Measurements from ENCODE around the gene GNB1.

Gene GNB1

DNA sequence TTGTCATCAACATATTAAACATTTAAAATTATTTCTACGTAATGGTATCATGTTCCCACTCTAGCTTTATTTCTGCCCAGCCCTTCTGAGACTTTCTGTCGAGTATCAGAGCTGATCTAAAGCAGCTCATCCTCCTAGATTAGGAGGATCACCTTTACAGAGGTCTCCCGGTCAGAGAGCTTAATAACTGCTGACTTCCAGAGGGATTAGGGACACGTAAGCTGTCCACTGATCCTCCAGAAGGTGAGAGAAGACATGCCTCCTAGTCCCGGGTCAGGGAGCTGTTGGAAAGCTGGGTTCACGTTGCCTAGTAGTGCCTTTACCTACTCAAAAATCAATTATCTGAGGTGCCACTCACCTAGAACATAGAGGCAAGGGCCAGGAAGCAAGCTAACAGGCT is 81.4 kb downstream of the GNB1 start:
- in situ Hi-C loops (cut with HindIII; ENCODE audit: low pct_ligation_motif_present, low sequenced_read_pairs): no loop called here
- peaks cover 74% of the 10 kb centered on the region for H3K36me3 ChIP-seq (replicated peaks)

DNA sequence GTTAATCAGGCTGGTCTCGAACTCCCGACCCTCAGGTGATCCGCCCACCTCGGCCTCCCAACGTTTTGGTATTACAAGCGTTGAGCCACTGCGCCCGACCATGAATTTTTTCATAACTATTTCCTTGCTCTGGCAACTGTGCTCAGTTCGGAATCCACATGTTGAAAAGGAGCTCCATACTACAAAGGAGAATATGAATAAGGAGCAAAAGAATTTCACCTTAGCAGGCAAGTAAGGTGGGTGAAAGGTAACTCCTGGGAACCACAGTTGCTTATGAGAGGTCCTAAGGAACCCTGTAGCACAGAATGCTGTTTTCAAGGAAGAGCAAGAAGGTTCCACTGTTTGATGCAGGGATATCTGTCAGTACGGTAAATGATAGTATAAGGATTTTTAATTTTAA is 82.7 kb downstream of the GNB1 start:
- H3K27me3 ChIP-seq (replicated peaks): no peaks in the 10 kb centered on the region
- TF ChIP-seq, protein P1, sequence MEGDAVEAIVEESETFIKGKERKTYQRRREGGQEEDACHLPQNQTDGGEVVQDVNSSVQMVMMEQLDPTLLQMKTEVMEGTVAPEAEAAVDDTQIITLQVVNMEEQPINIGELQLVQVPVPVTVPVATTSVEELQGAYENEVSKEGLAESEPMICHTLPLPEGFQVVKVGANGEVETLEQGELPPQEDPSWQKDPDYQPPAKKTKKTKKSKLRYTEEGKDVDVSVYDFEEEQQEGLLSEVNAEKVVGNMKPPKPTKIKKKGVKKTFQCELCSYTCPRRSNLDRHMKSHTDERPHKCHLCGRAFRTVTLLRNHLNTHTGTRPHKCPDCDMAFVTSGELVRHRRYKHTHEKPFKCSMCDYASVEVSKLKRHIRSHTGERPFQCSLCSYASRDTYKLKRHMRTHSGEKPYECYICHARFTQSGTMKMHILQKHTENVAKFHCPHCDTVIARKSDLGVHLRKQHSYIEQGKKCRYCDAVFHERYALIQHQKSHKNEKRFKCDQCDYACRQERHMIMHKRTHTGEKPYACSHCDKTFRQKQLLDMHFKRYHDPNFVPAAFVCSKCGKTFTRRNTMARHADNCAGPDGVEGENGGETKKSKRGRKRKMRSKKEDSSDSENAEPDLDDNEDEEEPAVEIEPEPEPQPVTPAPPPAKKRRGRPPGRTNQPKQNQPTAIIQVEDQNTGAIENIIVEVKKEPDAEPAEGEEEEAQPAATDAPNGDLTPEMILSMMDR (IDR thresholded peaks at IDR 0.05; ENCODE audit: low read depth, low read length, missing control alignments): no peak
- no peak overlapping the region for H3K4me3 ChIP-seq (ENCODE audit: low read depth, low read length)
- in situ Hi-C loops (cut with HindIII; ENCODE audit: low pct_ligation_motif_present, low sequenced_read_pairs): no loop called here
- H3K27ac ChIP-seq: no peak overlapping the region
- no peak for DNase-seq
- H3K36me3 ChIP-seq (replicated peaks): peaks cover 73% of the 10 kb centered on the region

More for the DNA sequence above, 81.4 kb downstream of the GNB1 start:
- Histone ChIP-seq H3K27ac (no peak overlapping the region), H3K27me3 (replicated peaks) (no peaks in the 10 kb centered on the region), H3K4me3 (ENCODE audit: low read depth, low read length) (no peak overlapping the region)
- TF ChIP-seq, protein P1 (IDR thresholded peaks at IDR 0.05; ENCODE audit: low read depth, low read length, missing control alignments): no peak
- DNase-seq: no peak

DNA sequence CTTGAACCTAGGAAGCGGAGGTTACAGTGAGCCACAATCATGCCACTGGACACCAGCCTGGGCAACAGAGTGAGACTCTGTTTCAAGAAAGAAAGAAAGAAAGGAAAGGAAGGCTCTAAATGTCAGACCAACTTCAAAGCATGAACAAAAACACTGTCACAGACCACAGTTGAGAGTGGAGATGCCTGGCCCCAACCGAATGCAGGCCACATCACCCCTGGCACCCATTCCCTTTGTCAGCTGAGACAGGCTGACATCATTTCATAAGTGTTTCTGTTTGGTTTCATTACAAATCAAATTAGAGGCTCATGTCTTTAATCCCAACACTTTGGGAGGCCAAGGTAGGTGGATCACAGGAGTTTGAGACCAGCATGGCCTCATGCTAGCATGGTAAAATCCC is 84.0 kb downstream of the GNB1 start:
- no peak overlapping the region for H3K4me3 ChIP-seq (ENCODE audit: low read depth, low read length)
- peak overlapping the region; percentile 43 for H3K27ac ChIP-seq
- no peaks in the 10 kb centered on the region for H3K27me3 ChIP-seq (replicated peaks)
- in situ Hi-C loops (cut with HindIII; ENCODE audit: low pct_ligation_motif_present, low sequenced_read_pairs): no loop called here
- H3K36me3 ChIP-seq (replicated peaks): peaks cover 74% of the 10 kb centered on the region
- DNase-seq: no peak
- TF ChIP-seq, protein P1 (IDR thresholded peaks at IDR 0.05; ENCODE audit: low read depth, low read length, missing control alignments): no peak

DNA sequence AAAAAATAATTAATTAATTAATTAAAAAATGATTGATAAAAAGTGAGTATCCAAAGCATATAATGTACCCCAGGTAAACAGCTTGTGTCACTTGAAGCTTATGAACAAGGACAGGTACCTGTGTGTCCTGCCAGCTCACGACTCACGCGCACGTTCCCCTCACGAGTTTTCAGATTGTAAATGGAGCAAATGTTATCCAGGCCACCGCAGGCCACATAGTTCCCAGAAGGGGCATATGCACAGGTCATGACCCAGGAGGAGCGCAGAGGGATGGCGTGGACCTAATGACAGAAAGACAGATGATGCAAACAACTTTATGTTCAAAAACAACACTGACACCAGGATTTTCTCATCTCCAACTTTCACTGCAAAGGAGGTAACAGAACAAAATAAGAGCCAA is 86.6 kb downstream of the GNB1 start:
- H3K27me3 ChIP-seq (replicated peaks): no peaks in the 10 kb centered on the region
- no peak overlapping the region for H3K27ac ChIP-seq
- in situ Hi-C loops (cut with HindIII; ENCODE audit: low pct_ligation_motif_present, low sequenced_read_pairs): no loop called here
- DNase-seq: no peak
- TF ChIP-seq, protein P1 (IDR thresholded peaks at IDR 0.05; ENCODE audit: low read depth, low read length, missing control alignments): no peak
- H3K36me3 ChIP-seq (replicated peaks): peaks cover 62% of the 10 kb centered on the region
- H3K4me3 ChIP-seq (ENCODE audit: low read depth, low read length): no peak overlapping the region

DNA sequence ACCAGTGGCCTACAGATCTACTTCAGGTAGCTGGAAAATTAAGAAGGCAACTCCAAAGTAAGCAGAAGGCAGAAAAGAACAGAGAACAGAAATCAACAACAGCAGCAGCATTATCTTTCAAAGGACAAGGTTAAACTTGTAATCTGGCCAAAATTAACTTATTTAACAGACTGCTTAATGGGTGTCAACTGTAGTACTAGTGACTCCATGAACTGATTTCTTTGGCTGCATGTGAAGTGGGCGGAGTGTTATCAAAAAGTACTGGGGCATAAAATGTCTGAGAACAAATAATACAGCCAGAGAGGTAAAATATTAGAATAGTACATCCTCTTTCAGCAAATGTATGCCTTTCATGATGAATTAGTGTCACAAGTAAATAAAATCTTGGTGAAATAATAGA is 88.0 kb downstream of the GNB1 start:
- H3K36me3 ChIP-seq (replicated peaks): peaks cover 62% of the 10 kb centered on the region
- TF ChIP-seq, protein P1 (IDR thresholded peaks at IDR 0.05; ENCODE audit: low read depth, low read length, missing control alignments): no peak
- in situ Hi-C loops (cut with HindIII; ENCODE audit: low pct_ligation_motif_present, low sequenced_read_pairs): no loop called here

DNA sequence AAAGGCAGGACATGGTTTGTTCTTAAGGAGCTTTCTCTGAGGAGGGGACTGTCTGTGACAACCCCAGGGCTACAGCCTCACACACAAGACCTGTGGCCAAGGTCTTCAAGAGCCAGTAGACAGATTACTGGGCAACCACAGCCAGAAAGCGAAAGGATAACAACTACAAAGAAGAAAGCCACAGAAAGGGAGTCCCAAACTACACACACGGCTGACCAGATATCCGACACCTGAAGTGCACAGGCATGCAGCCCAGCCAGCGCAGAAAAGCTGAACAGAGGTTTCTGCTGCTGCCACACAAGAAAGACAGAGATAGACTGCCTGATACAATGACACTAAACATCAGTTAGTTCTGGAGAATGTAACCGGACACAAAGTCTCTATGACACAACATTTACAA is 91.2 kb downstream of the GNB1 start:
- no peak for DNase-seq
- Histone ChIP-seq H3K27ac (no peak overlapping the region), H3K36me3 (replicated peaks) (peaks cover 64% of the 10 kb centered on the region), H3K4me3 (ENCODE audit: low read depth, low read length) (no peak overlapping the region), H3K27me3 (replicated peaks) (no peaks in the 10 kb centered on the region)
- in situ Hi-C loops (cut with HindIII; ENCODE audit: low pct_ligation_motif_present, low sequenced_read_pairs): no loop called here
- TF ChIP-seq, protein P1 (IDR thresholded peaks at IDR 0.05; ENCODE audit: low read depth, low read length, missing control alignments): no peak

More for the DNA sequence above, 88.0 kb downstream of the GNB1 start:
- Histone ChIP-seq H3K27me3 (replicated peaks) (no peaks in the 10 kb centered on the region), H3K27ac (no peak overlapping the region), H3K4me3 (ENCODE audit: low read depth, low read length) (no peak overlapping the region)
- DNase-seq: no peak
